Smooth muscle cell (in vitro differentiated cells): ENCODE results near the gene ALK. TPM values are rescaled to one million over a fixed set of nuclear protein-coding genes. Genes with fewer than 3 reads are reported as not detected.

Source experiments
- DNase-seq: peaks from one replicate; lab custom pipeline; 2025; ENCODE audit not compliant: unreplicated experiment; lab: John Stamatoyannopoulos, UW
- H2AFZ ChIP-seq: fragments of 200-600 bp; sonication (generic); 2 replicates; pipeline ENCODE4 v1.6.0; 2016; ENCODE audit warnings: antibody characterized with exemption, low read depth, mild to moderate bottlenecking
- H3F3A ChIP-seq: fragments of 200-600 bp; sonication (generic); 2 replicates; pipeline ENCODE4 v1.6.0; 2017; ENCODE audit warnings: antibody characterized with exemption, low read depth
- H3K27ac ChIP-seq: fragments of 200-600 bp; sonication (generic); 2 replicates; pipeline ENCODE4 v1.5.1; 2016; ENCODE audit warnings: low read depth, mild to moderate bottlenecking
- H3K27me3 ChIP-seq: fragments of 200-600 bp; sonication (generic); 2 replicates; pipeline ENCODE4 v1.6.1; 2016; ENCODE audit warnings: low read depth, mild to moderate bottlenecking
- H3K36me3 ChIP-seq: fragments of 200-600 bp; sonication (generic); 2 replicates; pipeline ENCODE4 v1.5.1; 2016; ENCODE audit warnings: low read depth
- H3K4me1 ChIP-seq: fragments of 200-600 bp; sonication (generic); 2 replicates; pipeline ENCODE4 v1.5.1; 2016; ENCODE audit warnings: low read depth
- H3K4me2 ChIP-seq: fragments of 200-600 bp; sonication (generic); 2 replicates; pipeline ENCODE4 v1.6.0; 2016; ENCODE audit warnings: mild to moderate bottlenecking
- H3K4me3 ChIP-seq: fragments of 200-600 bp; sonication (generic); 2 replicates; pipeline ENCODE4 v1.5.1; 2016; ENCODE audit warnings: mild to moderate bottlenecking
- H3K79me2 ChIP-seq: fragments of 200-600 bp; sonication (generic); 2 replicates; pipeline ENCODE4 v1.6.0; 2016; ENCODE audit warnings: low read depth, mild to moderate bottlenecking
- H3K9ac ChIP-seq: fragments of 200-600 bp; sonication (generic); 2 replicates; pipeline ENCODE4 v1.6.0; 2016; ENCODE audit warnings: low read depth
- H3K9me3 ChIP-seq: fragments of 200-600 bp; sonication (generic); replicated peaks from 2 replicates; pipeline ENCODE4 v1.5.1; 2016; ENCODE audit warnings: low read depth
- H4K20me1 ChIP-seq: fragments of 200-600 bp; sonication (generic); 2 replicates; pipeline ENCODE4 v1.6.0; 2016; ENCODE audit warnings: low read depth
- CTCF ChIP-seq: fragments of 200-600 bp; sonication (generic); IDR thresholded peaks from 2 replicates; pipeline ENCODE4 v1.5.1; 2017; ENCODE audit warnings: borderline replicate concordance, mild to moderate bottlenecking, antibody characterized with exemption; ENCODE audit not compliant: insufficient read depth, poor library complexity, severe bottlenecking
- WGBS: methylation state at CpG from one replicate; pipeline ENCODE4 v1.1.7; 2016; ENCODE audit warnings: low lambda C conversion rate; 5-methylcytosine and 5-hydroxymethylcytosine counted together
- polyA plus RNA-seq: library from polyadenylated mRNA; unstranded; fragments of >200 nt; fragmentation: Nextera tagmentation; extraction: Ambion mirVana; gene quantifications from 2 replicates; pipeline ENCODE4 v1.2.1, GENCODE V29; 2016
- total RNA-seq: library from RNA; depleted of rRNA; stranded (reverse); fragments of >200 nt; gene quantifications from 2 replicates; pipeline ENCODE4 v1.2.3, GENCODE V29; 2014

Gene ALK
- total and polyA plus RNA-seq, 2 experiments from 2014 or later, result 0.13 to 0.19 TPM

- no peak overlapping the region for H2AFZ ChIP-seq
- no peaks in the 10 kb centered on the region for H3K79me2 ChIP-seq
- no peak overlapping the region for H3K4me3 ChIP-seq
- no peaks in the 10 kb centered on the region for H3K36me3 ChIP-seq
- DNase-seq, result no peak
- TF ChIP-seq CTCF, result no peak
- no peak overlapping the region for H3K27ac ChIP-seq
- no peak overlapping the region for H3K4me2 ChIP-seq
- H3F3A ChIP-seq, result no peaks in the 10 kb centered on the region
- no peaks in the 10 kb centered on the region for H3K4me1 ChIP-seq
- no peak overlapping the region for H3K9ac ChIP-seq
- WGBS, result 92% methylated on average over 8 of the region's 8 CpGs
- no peaks in the 10 kb centered on the region for H4K20me1 ChIP-seq
- no peaks in the 10 kb centered on the region for H3K9me3 ChIP-seq
- no peaks in the 10 kb centered on the region for H3K27me3 ChIP-seq
Observed at GRCh38 chr2:29195796-29196195, 725.6 kb downstream of the ALK start.

GRCh38 chr2:29193681-29194080 lies 727.7 kb downstream of the ALK start:
- no peak overlapping the region for H2AFZ ChIP-seq
- no peak for DNase-seq
- H3K4me2 ChIP-seq, result no peak overlapping the region
- no peaks in the 10 kb centered on the region for H3K9me3 ChIP-seq
- TF ChIP-seq CTCF, result no peak
- no peaks in the 10 kb centered on the region for H3K27me3 ChIP-seq
- no peaks in the 10 kb centered on the region for H3K36me3 ChIP-seq
- H3K4me3 ChIP-seq, result no peak overlapping the region
- 94% methylated on average over 7 of the region's 7 CpGs for WGBS
- no peak overlapping the region for H3K9ac ChIP-seq
- no peak overlapping the region for H3K27ac ChIP-seq
- H3K4me1 ChIP-seq, result no peaks in the 10 kb centered on the region
- no peaks in the 10 kb centered on the region for H4K20me1 ChIP-seq
- no peaks in the 10 kb centered on the region for H3F3A ChIP-seq
- H3K79me2 ChIP-seq, result no peaks in the 10 kb centered on the region

GRCh38 chr2:29193111-29193510 lies 728.3 kb downstream of the ALK start:
- Histone ChIP-seq H3K27me3 (no peaks in the 10 kb centered on the region), H2AFZ (no peak overlapping the region), H3K4me2 (no peak overlapping the region), H3K9ac (no peak overlapping the region), H3K27ac (peak overlapping the region; percentile 50), H3F3A (no peaks in the 10 kb centered on the region), H3K9me3 (no peaks in the 10 kb centered on the region), H3K79me2 (no peaks in the 10 kb centered on the region), H3K4me3 (no peak overlapping the region), H4K20me1 (no peaks in the 10 kb centered on the region), H3K4me1 (no peaks in the 10 kb centered on the region), H3K36me3 (no peaks in the 10 kb centered on the region)
- no peak for TF ChIP-seq CTCF
- 93% methylated on average over 12 of the region's 12 CpGs for WGBS
- no peak for DNase-seq

- Histone ChIP-seq H3K4me2 (peak overlapping the region; percentile 13), H3K36me3 (no peaks in the 10 kb centered on the region), H3K27ac (peak overlapping the region; percentile 50), H4K20me1 (no peaks in the 10 kb centered on the region), H3K27me3 (no peaks in the 10 kb centered on the region), H3K9me3 (no peaks in the 10 kb centered on the region), H3K79me2 (no peaks in the 10 kb centered on the region), H2AFZ (no peak overlapping the region), H3F3A (no peaks in the 10 kb centered on the region), H3K4me1 (no peaks in the 10 kb centered on the region), H3K4me3 (no peak overlapping the region), H3K9ac (no peak overlapping the region)
- TF ChIP-seq CTCF, result no peak
- no peak for DNase-seq
- 25% methylated on average over 3 of the region's 3 CpGs for WGBS
Observed at GRCh38 chr2:29192526-29192925, 728.9 kb downstream of the ALK start.
